MCF 10A (cell line): Measurements from ENCODE around the gene RPGRIP1L. TPM values are rescaled to one million over a fixed set of nuclear protein-coding genes. Genes with fewer than 3 reads are reported as not detected.

Source experiments
- BruUV-seq: library from RNA; stranded (reverse); fragments of 400-500 nt; replicated peaks from 2 replicates; lab custom pipeline; 2021; lab: Mats Ljungman, UMichigan
- CTCF ChIA-PET: fragments of 300-600 bp; sonication (Branson Sonifier 250); formaldehyde crosslinking; extraction: SDS; loops from one replicate; lab custom pipeline; 2021; ENCODE audit warnings: antibody characterized with exemption, inconsistent platforms; lab: Yijun Ruan, JAX
- POLR2A ChIA-PET: fragments of 300-600, 350-650 bp; sonication (Branson Sonifier 250); formaldehyde crosslinking; extraction: SDS; loops from one replicate; lab custom pipeline; 2020; ENCODE audit warnings: antibody characterized with exemption, inconsistent platforms; lab: Yijun Ruan, JAX
- DNase-seq: peaks from one replicate; pipeline ENCODE4 v3.0.0-alpha.2; 2018; ENCODE audit not compliant: unreplicated experiment
- H3K27ac Mint-ChIP-seq: one replicate; pipeline ENCODE4 v1.8.0; 2022; ENCODE audit warnings: mild to moderate bottlenecking, low read depth, mixed read lengths; ENCODE audit not compliant: unreplicated experiment
- H3K27me3 Mint-ChIP-seq: one replicate; pipeline ENCODE4 v1.8.0; 2022; ENCODE audit warnings: mixed read lengths; ENCODE audit not compliant: insufficient read depth, unreplicated experiment
- H3K36me3 Mint-ChIP-seq: one replicate; pipeline ENCODE4 v1.8.0; 2022; ENCODE audit warnings: mild to moderate bottlenecking, moderate library complexity, mixed read lengths; ENCODE audit not compliant: insufficient read depth, unreplicated experiment
- H3K4me1 Mint-ChIP-seq: one replicate; pipeline ENCODE4 v1.8.0; 2022; ENCODE audit warnings: mixed read lengths; ENCODE audit not compliant: insufficient read depth, unreplicated experiment
- H3K4me3 Mint-ChIP-seq: one replicate; pipeline ENCODE4 v1.8.0; 2022; ENCODE audit warnings: mild to moderate bottlenecking, moderate library complexity, mixed read lengths; ENCODE audit not compliant: unreplicated experiment
- H3K9me3 Mint-ChIP-seq: one replicate; pipeline ENCODE4 v1.8.0; 2022; ENCODE audit warnings: mixed read lengths; ENCODE audit not compliant: unreplicated experiment
- CTCF ChIP-seq: fragments of 200-600 bp; IDR thresholded peaks from one replicate; pipeline ENCODE4 v1.8.0; 2022; ENCODE audit warnings: antibody characterized with exemption, mild to moderate bottlenecking; ENCODE audit not compliant: unreplicated experiment
- intact Hi-C: fragments of 100-400 bp; cut with micrococcal nuclease; formaldehyde crosslinking; loops from 2 replicates; pipeline ENCODE4 v1.14.1; 2022
- total RNA-seq: library from RNA; stranded (reverse); gene quantifications from 2 replicates; pipeline ENCODE4 v1.2.3, GENCODE V29; 2022

The RPGRIP1L gene
- total RNA-seq, 1 experiment from 2014 or later: 13.4 TPM

- intact Hi-C loops: no loop called here
- no TSS peak for BruUV-seq
Observed at GRCh38 chr16:53625221-53625620, 78.4 kb downstream of the RPGRIP1L start.

GRCh38 chr16:53622315-53622714 is 81.3 kb downstream of the RPGRIP1L start:
- ChIA-PET CTCF (no interaction called here), POLR2A (no interaction called here)
- Mint-ChIP-seq H3K4me1 (no peaks in the 10 kb centered on the region), H3K27ac (no peak overlapping the region), H3K4me3 (no peak overlapping the region), H3K9me3 (no peaks in the 10 kb centered on the region), H3K27me3 (no peaks in the 10 kb centered on the region), H3K36me3 (peaks cover 34% of the 10 kb centered on the region)
- no peak for TF ChIP-seq CTCF
- DNase-seq: no peak
- intact Hi-C loops: no loop called here
- BruUV-seq: no TSS peak

More at GRCh38 chr16:53625221-53625620, 78.4 kb downstream of the RPGRIP1L start:
- Mint-ChIP-seq H3K27me3 (no peaks in the 10 kb centered on the region), H3K4me3 (no peak overlapping the region), H3K27ac (no peak overlapping the region), H3K4me1 (no peaks in the 10 kb centered on the region), H3K36me3 (peaks cover 23% of the 10 kb centered on the region), H3K9me3 (no peaks in the 10 kb centered on the region)
- DNase-seq: no peak
- CTCF ChIA-PET: no interaction called here
- TF ChIP-seq CTCF: no peak
- POLR2A ChIA-PET: no interaction called here

GRCh38 chr16:53620476-53620875 is 83.2 kb downstream of the RPGRIP1L start:
- CTCF ChIA-PET: no interaction called here

GRCh38 chr16:53619235-53619634 is 84.4 kb downstream of the RPGRIP1L start:
- Mint-ChIP-seq H3K36me3 (peaks cover 26% of the 10 kb centered on the region), H3K9me3 (no peaks in the 10 kb centered on the region), H3K27me3 (no peaks in the 10 kb centered on the region), H3K4me3 (no peak overlapping the region), H3K4me1 (no peaks in the 10 kb centered on the region), H3K27ac (no peak overlapping the region)
- POLR2A ChIA-PET: no interaction called here
- no peak for TF ChIP-seq CTCF
- intact Hi-C loops: no loop called here
- no peak for DNase-seq
- BruUV-seq: no TSS peak
- CTCF ChIA-PET: interaction anchor here (0.6 to 1.0 kb wide), 2 partner anchors 23 to 93 kb away, joined by 3 read pairs; no protein-coding TSS in a partner anchor

More at GRCh38 chr16:53620476-53620875, 83.2 kb downstream of the RPGRIP1L start:
- intact Hi-C loops: no loop called here
- no peak for DNase-seq
- POLR2A ChIA-PET: interaction anchor here (0.8 kb wide), 1 partner anchor 744 kb away, joined by 3 read pairs; no protein-coding TSS in a partner anchor
- H3K27me3 Mint-ChIP-seq: no peaks in the 10 kb centered on the region
- H3K36me3 Mint-ChIP-seq: peaks cover 26% of the 10 kb centered on the region
- no TSS peak for BruUV-seq
- TF ChIP-seq CTCF: no peak
- no peaks in the 10 kb centered on the region for H3K4me1 Mint-ChIP-seq
- no peak overlapping the region for H3K4me3 Mint-ChIP-seq
- H3K27ac Mint-ChIP-seq: no peak overlapping the region
- H3K9me3 Mint-ChIP-seq: no peaks in the 10 kb centered on the region
